Measurements from ENCODE around the gene SWSAP1.

The SWSAP1 gene

DNA sequence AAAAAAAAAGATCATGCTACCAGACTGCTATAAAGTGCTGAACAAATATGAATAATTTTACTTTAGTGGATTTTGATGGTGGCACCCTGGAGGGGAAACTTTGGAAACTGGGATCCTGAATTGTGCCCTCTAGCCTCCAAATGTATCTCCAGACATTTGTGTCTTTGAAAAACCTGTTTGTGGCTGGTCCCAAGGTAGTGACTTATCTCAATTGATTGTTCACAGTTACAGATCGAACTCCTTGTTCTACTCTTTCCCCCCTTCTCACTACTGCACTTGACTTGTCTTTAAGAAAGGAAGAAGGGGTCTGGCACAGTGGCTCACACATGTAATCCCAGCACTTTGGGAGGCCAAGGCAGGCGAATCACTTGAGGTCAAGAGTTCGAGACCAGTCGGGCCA is 34.1 kb downstream of the SWSAP1 start:
- in situ Hi-C loops (cut with MboI; ENCODE audit: low sequenced_read_pairs): no loop called here

DNA sequence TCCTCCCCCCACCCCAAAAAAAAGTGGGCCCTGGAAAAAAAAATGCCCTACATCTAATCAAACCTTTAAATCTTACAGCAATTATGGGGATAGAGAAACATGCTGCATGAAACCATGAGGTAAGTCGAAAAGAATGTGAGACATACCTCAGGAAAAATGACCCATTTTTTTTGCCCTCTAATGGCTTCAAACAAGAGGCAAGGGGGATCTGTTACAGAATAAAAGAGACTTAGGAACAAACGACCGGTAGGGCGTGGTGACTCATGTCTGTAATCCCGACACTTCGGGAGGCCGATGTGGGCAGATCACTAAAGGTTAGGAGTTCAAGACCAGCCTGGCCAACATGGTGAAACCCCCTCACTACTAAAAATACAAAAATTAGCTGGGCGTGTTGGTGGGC is 36.2 kb downstream of the SWSAP1 start:
- in situ Hi-C loops (cut with MboI; ENCODE audit: low sequenced_read_pairs): no loop called here

DNA sequence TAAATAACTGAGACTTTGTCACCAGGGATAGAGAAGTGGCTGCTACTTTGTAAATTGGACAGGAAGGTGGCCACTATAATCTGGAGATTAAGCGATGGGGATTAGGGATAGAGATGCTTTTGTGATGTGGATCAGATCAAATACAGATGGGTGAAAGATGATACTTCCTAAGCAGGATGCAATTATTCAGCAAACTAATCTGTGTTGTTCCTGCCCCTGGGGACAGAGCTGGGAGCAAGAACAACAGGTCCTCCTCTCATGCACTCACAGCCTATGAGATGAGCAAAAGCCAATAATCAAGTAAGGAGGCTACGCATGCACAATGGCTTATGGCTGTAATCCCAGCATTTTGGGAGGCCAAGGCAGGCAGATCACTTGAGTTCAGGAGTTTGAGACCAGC is 40.1 kb downstream of the SWSAP1 start:
- in situ Hi-C loops (cut with MboI; ENCODE audit: low sequenced_read_pairs): no loop called here

DNA sequence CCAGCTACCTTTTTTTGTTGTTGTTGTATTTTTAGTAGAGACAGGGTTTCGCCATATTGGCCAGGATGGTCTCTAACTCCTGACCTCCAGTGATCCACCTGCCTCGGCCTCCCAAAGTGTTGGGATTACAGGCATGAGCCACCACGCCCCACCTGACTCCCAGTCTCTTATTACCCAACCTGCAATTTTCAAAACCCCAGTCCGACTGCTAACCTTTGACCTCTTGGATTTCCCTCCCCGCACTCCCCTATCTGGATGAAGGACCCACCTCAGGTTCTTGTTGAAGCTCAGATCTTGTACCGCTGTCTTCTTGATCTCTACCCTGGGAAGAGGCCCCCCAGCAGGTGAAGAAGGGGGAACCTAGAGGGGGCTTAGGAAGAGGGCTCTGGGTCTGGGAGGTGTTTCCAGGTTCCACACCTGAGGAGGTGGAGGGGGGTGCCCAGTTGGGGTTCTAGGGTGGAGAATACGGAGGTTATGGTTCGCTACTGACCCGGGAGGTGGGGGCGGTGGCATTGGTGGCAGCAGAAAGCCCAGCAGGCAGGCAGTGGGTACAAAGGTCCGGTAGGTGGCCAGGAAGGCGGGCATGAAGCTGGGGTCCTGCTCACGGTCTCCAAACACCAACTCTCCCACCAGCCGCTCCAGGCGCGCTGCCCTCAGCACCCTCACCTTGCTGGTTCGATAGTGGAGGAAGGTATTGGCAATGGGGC is 42.0 kb downstream of the SWSAP1 start:
- in situ Hi-C loops (cut with MboI; ENCODE audit: low sequenced_read_pairs): no loop called here

DNA sequence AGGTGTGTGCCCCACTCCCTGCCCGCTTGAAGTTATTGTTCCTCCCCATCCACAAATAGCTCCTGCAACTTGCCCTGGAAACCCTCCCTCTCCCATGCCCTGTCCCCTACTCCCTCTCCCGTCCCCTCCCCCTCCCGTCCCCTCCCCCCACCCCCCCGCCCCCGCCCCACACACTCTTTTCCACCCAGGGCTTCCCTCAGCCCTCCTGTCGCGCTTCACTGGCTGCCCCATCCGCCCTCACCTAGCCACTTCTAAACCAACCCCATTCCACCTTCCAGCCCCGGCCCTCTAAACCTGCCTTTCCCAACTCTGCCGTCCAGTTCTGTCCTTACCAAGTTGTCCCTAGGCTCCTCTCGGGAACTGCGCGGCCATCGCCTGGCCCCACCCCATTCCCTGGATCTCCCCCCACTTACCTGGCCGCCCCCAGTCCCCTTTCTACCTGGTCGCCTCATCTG is 43.7 kb downstream of the SWSAP1 start:
- in situ Hi-C loops (cut with MboI; ENCODE audit: low sequenced_read_pairs): no loop called here

DNA sequence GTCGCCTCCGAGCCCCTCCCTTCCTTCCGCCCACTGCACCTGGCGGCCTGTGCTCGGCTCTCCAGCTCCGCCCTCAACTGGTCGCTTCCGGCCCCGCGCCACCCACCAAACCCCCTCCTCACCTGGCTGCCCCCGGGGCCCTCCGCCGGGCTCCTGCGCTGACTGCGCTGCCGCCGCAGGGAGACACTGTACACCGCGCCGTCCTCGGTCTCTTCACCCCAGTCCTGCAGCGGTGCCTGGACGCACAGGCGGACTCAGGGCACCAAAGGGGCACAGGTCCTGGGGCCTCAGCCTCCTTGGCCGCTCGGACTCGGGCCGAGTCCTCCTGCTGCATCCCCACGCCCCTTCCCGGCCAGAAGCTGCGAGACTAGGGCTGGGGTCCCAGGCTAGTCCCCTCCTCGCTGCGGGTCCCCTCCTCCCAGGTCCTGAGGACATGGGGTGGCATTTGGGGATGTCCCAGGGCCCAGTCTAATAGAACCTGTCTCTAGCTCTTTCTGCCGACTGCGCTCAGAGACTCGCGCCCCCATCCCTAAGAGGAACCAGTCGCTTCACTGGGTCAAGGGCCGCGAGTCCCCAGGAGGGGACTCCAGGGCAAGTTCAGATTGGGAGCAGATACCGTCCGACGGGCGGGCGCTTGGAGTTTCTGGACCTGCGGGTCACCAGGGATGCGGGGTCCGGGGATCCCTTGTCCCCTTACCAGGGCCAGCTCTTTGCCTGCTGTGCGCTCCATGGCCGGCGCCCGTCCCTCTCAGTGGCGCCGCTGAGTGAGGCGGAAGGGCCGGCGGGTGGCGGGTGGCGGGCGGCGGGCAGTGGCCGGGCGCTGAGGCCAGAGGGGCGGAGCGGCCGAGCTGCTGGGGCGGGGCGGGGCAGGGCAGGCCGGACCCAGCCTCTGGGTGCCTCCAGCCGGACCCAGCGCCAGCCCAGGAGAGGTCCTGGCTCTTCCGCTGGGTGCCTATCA is 44.4 kb downstream of the SWSAP1 start, which contains the start of gene RGL3:
RGL3 (minus strand) TSS at position 766 of the 958 bp plus-strand sequence; CDS start at position 730, 36 bp downstream.
- in situ Hi-C loops (cut with MboI; ENCODE audit: low sequenced_read_pairs): no loop called here

DNA sequence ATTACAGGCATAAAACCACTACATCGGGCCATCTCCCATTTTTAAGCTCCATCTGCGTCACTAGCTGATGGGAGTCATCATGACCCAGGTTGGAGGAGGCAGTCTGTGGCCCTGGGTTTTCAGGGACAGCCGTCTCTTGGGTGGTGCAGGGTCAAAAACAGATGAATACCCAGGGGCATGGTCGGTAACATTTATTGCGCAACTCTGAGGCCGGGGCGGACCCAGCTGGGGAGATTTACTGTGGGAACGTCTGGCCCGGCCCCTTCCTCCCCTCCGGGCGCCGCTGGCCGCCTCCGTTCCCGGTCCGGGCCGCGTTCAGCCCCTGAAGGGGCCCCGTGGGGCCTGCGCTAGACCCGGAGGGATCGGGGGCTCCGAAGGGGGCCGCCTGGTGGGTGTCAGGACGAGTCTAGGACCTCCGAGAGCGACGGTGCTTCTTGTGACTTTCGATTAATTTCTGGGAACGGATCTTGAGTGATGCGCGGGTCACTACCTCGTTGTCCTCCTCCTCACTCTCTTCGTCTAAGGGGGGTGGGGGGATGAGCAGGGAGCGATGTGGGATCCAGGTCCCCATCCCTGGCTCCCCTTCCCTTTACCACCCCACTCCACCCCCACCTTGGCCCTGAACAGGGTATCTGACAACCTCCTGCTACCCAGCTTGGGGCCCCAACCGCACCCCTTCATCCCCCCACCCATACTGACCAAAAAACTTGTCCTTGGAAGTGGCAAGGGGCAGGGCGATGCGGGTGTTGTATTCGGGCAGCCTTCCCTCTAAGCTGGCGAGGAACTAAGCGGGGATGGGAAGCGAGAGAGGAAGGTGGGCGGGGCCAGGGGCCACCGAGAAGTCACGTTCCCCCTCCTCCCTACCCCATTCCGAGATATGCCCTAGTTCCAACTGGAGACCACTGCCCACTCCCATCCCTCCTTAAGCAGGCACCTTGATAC is 46.2 kb downstream of the SWSAP1 start:
- in situ Hi-C loops (cut with MboI; ENCODE audit: low sequenced_read_pairs): no loop called here

DNA sequence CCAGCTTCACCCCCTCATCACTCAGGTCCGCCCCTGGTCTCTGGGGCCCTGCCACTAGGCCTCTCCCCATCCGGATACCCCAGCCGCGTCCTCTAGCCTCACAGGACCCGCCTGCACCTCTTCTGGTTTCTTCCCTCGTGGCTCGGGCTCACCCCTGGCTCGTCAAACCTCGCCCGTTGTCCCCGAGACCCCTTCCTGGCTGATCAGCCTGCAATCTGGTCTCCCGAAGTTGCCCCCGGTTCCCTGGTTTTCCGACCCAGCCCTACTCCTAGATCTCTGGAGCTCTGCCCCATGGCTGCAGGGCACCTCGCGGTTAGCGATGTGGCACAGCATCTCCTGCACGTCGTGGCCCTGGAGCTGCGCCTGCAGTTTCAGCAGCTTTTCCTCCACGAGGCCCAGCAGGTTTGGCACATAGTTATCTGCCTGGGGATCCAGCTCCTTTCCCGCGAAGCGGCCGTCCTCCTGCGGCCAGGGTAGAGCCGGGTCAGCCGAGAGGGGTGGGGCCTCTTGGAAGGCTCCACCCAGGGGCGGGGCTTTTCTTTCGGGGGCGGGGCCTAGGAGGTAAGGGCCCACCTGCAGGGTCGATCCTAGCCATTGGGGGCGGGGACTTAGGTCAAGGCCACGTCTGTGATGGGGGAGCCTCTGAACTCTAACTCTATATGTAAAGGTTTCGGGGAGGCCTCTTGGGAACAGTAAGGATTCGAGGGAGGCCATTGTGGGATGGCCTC is 47.1 kb downstream of the SWSAP1 start:
- in situ Hi-C loops (cut with MboI; ENCODE audit: low sequenced_read_pairs): no loop called here

DNA sequence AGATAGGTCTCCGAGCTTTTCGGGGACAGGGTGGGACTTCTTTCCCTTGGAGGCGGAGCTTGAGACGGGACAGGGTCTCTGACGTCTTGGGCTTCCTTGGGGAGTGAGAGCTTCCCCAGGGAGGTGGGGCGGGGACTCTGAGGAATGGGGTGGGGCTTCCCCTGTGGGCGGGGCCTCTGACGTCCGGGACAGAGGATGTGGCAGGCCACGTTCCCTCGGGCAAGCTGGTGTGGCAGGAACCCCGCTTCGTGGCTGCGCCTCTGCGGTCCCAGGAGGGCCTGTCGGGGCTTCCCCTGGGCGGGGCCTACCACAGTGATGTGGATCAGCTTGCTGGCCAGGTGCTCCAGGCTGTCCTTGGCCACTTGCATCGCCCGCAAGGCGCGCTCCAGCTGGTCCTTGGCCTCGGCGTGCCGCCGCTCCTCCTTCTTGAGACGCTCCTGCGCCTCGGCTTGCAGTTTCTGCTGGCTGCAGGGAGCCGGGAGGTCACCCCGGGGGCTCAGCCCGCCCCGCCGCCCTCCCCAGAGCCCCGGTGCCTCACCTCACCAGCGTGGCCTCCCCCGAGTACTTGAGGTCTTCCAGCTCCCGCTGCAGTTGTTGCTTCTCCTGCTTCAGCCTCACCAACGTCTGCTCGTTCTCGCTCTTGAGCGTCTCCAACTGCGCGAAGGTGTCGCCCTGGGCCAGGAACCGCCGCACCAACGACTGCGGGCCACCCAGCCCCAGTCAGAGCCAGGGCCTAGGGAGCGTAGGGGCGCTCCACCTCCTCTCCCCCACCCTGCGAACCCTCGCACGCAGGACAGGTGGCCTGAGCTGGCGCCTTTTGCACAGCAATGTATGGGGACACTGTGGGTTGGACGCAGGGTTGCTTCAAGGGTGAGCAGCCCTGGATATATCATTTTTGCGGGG is 47.9 kb downstream of the SWSAP1 start:
- in situ Hi-C loops (cut with MboI; ENCODE audit: low sequenced_read_pairs): no loop called here

DNA sequence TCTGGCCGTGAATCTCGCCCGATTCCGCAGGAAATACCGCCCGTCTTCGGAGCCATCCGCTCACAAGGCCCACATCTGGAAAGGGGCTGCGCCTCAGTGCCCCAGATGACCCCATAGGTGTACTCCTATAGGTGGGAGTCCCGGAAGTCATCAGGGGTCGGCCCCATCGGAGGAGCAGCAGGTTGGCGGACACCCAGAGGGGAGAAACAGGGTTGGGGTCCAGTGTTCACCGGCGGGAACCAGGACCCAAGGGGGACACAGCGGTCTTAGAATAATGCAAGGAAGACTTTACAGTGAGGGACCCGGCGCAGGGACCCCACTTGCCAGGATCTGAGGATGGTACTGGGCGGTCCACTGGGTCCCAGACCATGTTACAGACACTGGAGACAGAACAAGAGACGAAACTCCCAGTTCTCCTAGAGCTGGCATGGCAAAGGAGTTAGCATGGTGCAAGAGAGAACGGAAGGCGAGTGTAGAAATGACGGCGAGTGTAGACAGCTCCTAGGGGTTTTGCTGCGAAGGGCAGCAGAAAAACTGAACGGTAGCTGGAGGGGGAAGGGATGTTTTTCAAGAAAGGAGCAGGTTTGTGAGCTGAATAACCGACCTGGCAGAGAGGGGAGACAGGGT is 48.8 kb downstream of the SWSAP1 start:
- in situ Hi-C loops (cut with MboI; ENCODE audit: low sequenced_read_pairs): no loop called here

DNA sequence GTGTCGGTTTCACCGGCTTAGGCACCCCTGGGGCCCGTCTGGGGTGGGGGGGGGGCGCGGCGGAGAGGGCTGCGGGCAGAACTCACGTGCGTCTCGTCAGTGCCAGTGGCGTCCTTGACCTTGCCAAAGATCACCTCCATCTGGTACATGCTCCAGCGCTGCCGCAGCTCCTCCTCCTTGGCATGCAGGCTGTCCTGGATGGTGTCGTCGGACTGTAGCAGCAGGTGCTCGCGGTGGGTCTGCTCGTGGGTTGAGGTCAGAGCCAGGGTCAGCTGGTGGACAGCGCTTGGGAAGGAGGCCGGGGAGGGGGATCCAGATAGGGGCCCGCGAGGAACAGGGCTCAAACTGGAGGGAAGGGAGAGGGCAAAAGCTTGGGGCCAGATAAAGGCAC is 49.3 kb downstream of the SWSAP1 start:
- in situ Hi-C loops (cut with MboI; ENCODE audit: low sequenced_read_pairs): no loop called here
